Tibial artery (tissue), 4 donors: Measurements from ENCODE around the gene SPATA2L.

Experiments used
- DNase-seq, 2 donors: peaks; one replicate each; pipeline ENCODE4 v3.0.0-alpha.2; 2019
- H3K27ac ChIP-seq, 2 donors: fragments of 200-600 bp; sonication (generic) in 1 of 2; 1 replicate in 1 of 2; 2 replicates in 1 of 2; pipeline ENCODE4 v1.5.1; 2018 to 2019; ENCODE audit warnings: mild to moderate bottlenecking in 1 of 2
- H3K27me3 ChIP-seq, 2 donors: fragments of 200-600 bp; sonication (generic) in 1 of 2; one replicate each; pipeline versions ENCODE4 v1.5.1 to v1.6.0; 2016 to 2019
- H3K36me3 ChIP-seq, 3 donors: fragments of 200-600 bp; sonication (generic) in 2 of 3; one replicate each; pipeline ENCODE4 v1.5.1; 2016 to 2019; ENCODE audit warnings: mild to moderate bottlenecking in 2 of 3
- H3K4me1 ChIP-seq, 4 donors: fragments of 200-600 bp; sonication (generic) in 2 of 4; 1 replicate in 3 of 4; 2 replicates in 1 of 4; pipeline ENCODE4 v1.5.1; 2016 to 2019
- H3K4me3 ChIP-seq, 2 donors: fragments of 200-600 bp; sonication (generic) in 1 of 2; 1 replicate in 1 of 2; 2 replicates in 1 of 2; pipeline ENCODE4 v1.5.1; 2018 to 2019; ENCODE audit warnings: mild to moderate bottlenecking in 2 of 2
- H3K9me3 ChIP-seq, 3 donors: fragments of 200-600 bp; sonication (generic) in 1 of 3; one replicate each; pipeline ENCODE4 v1.5.1; 2016 to 2019
- intact Hi-C: fragments of 100-400 bp; cut with DNase I; formaldehyde crosslinking; loops from one replicate; pipeline ENCODE4 v1.15.0; 2023; ENCODE audit warnings: low total_unique reads
- TF ChIP-seq, protein P1 (sequence below), 2 experiments: fragments of 200-600 bp in 1 of 2; fragments of 450-650 bp in 1 of 2; IDR thresholded peaks; one replicate each; pipeline ENCODE4 v1.5.1; 2017 to 2019; ENCODE audit warnings: antibody characterized with exemption in 2 of 2, mild to moderate bottlenecking in 1 of 2, moderate library complexity in 1 of 2

The SPATA2L gene

DNA sequence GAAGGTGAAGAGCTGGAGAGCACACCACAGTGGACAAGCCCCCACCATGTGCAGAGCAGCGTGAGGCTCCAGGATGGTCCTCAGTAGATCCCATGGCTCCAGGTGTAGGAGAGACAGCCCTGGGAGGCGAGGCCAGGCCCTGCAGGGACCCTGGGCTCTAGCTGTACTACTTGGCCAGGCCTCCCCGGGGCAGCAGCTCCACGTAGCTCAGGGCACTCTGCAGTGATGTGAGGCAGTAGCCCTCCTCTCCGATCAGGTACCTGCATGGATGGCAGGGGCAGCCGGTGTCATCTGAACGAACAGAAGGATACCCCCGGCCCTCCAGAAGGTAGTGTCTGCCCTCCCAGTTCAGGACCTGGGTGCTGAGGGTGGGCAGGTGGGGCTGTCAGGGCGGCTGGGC is 6.2 kb upstream of the SPATA2L start:
- no peak for DNase-seq
- TF ChIP-seq, protein P1, sequence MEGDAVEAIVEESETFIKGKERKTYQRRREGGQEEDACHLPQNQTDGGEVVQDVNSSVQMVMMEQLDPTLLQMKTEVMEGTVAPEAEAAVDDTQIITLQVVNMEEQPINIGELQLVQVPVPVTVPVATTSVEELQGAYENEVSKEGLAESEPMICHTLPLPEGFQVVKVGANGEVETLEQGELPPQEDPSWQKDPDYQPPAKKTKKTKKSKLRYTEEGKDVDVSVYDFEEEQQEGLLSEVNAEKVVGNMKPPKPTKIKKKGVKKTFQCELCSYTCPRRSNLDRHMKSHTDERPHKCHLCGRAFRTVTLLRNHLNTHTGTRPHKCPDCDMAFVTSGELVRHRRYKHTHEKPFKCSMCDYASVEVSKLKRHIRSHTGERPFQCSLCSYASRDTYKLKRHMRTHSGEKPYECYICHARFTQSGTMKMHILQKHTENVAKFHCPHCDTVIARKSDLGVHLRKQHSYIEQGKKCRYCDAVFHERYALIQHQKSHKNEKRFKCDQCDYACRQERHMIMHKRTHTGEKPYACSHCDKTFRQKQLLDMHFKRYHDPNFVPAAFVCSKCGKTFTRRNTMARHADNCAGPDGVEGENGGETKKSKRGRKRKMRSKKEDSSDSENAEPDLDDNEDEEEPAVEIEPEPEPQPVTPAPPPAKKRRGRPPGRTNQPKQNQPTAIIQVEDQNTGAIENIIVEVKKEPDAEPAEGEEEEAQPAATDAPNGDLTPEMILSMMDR (IDR thresholded peaks at IDR 0.05) = no peak
- Histone ChIP-seq H3K27me3 (peaks cover 0 to 34% of the 10 kb centered on the region in 2 donors), H3K4me1 (peaks cover 0 to 17% (median 8%) of the 10 kb centered on the region in 4 donors), H3K27ac (no peak overlapping the region), H3K9me3 (no peaks in the 10 kb centered on the region), H3K36me3 (no peaks in the 10 kb centered on the region), H3K4me3 (no peak overlapping the region)
- intact Hi-C loops = loop anchor here (2.0 kb wide), 1 partner anchor 85 kb away; no protein-coding TSS in a partner anchor

DNA sequence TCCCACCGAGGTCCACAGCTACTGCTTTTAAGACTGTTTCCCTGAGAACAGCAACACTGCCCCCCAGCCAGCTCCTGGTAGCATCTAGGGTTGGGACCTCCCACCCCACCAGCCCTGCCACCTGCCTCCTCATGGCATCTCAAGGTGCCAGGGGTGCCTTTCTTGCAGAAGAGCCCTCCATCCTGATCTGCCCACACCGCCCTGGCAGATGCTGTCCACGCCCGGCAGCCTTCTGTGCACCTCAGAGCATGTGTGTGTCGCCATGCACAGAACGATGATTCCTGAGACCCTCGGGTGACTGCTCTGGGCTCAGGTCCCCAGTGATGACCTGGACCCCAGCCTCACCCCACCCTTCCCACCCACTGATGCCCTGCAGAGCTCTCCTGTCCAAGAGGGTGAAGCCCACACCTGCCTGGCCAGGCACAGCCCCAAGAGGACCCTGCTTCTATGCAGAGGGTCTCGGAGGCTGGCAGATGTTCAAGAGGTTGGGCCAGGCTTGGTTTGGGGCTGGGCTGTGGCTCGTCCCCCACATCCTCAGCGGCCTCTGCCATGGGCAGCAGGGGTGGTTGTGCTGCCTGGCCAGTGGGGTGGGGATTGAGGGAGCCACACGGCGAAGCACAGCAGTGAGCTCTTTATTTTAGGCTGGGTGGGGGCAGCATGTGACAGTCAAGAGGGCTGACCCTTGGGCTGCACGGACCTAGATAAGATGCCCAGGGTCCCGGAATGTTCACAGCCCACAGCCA is 5.2 kb upstream of the SPATA2L start:
- no peak overlapping the region for H3K27ac ChIP-seq
- H3K9me3 ChIP-seq = no peaks in the 10 kb centered on the region
- DNase-seq = no peak
- no peak overlapping the region for H3K4me3 ChIP-seq
- H3K4me1 ChIP-seq = peaks cover 0 to 15% (median 11%) of the 10 kb centered on the region in 4 donors
- intact Hi-C loops = loop anchor here (2.0 kb wide), 1 partner anchor 86 kb away; no protein-coding TSS in a partner anchor
- H3K27me3 ChIP-seq = peaks cover 0 to 26% of the 10 kb centered on the region in 2 donors
- TF ChIP-seq, protein P1 (IDR thresholded peaks at IDR 0.05) = no peak
- no peaks in the 10 kb centered on the region for H3K36me3 ChIP-seq

GRCh38 chr16:89705006-89705405 is 3.5 kb upstream of the SPATA2L start:
- no peak overlapping the region for H3K4me3 ChIP-seq
- no peak for DNase-seq
- H3K27me3 ChIP-seq = peaks cover 0 to 23% of the 10 kb centered on the region in 2 donors
- no peaks in the 10 kb centered on the region for H3K36me3 ChIP-seq
- H3K4me1 ChIP-seq = peaks cover 7 to 28% (median 23%) of the 10 kb centered on the region in 4 donors
- no peaks in the 10 kb centered on the region for H3K9me3 ChIP-seq
- intact Hi-C loops = no loop called here
- TF ChIP-seq, protein P1 (IDR thresholded peaks at IDR 0.05) = no peak
- H3K27ac ChIP-seq = no peak overlapping the region

DNA sequence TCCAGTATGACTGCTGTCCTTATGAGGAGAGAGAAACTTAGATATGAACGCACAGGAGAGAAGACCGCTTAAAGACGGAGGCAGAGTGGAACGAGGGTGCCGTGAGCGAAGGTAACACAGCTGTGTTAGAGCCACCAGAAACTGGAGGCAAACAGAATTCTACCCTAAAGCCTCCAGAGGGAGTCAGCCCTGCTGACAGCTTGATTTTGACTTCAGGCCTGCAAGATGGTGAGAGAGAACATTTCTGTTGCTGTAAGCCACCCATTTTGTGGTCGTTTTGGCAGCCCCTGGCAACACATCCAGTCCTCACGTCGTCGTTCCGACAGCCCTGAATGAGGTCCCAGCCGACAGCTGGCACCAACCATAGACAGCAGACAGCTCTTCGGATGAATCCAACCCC is 2.8 kb upstream of the SPATA2L start:
- Histone ChIP-seq H3K9me3 (no peaks in the 10 kb centered on the region), H3K4me3 (no peak overlapping the region), H3K27ac (no peak overlapping the region), H3K27me3 (peaks cover 0 to 23% of the 10 kb centered on the region in 2 donors), H3K4me1 (peaks cover 7 to 33% (median 27%) of the 10 kb centered on the region in 4 donors), H3K36me3 (no peaks in the 10 kb centered on the region)
- intact Hi-C loops = no loop called here
- DNase-seq = no peak
- TF ChIP-seq, protein P1 (IDR thresholded peaks at IDR 0.05) = no peak

- H3K4me3 ChIP-seq = peak overlapping the region; percentile 60 to 88
- peaks cover 0 to 20% of the 10 kb centered on the region in 2 donors for H3K27me3 ChIP-seq
- intact Hi-C loops = loop anchor here (2.0 kb wide), 1 partner anchor 172 kb away; the partner anchor contains the start of gene TCF25
- DNase-seq = no peak
- peak overlapping the region; percentile 84 for H3K27ac ChIP-seq
- peaks cover 7 to 29% (median 26%) of the 10 kb centered on the region in 4 donors for H3K4me1 ChIP-seq
- TF ChIP-seq, protein P1 (IDR thresholded peaks at IDR 0.05) = no peak
- no peaks in the 10 kb centered on the region for H3K9me3 ChIP-seq
- peaks cover 0 to 21% (median 7%) of the 10 kb centered on the region in 3 donors for H3K36me3 ChIP-seq
Measured at GRCh38 chr16:89700649-89701424, 668 bp downstream of the SPATA2L start.
